Esophagus squamous epithelium (tissue), 5 donors: Measurements from ENCODE around the gene MLX. TPM values are rescaled to one million over a fixed set of nuclear protein-coding genes. Genes with fewer than 3 reads are reported as not detected.
"Not testable (repeated sequence)": the region's sequence is repeated elsewhere in the genome, so short reads cannot be mapped to it uniquely, and the experiment has no call there.

Experiments used
- DNase-seq: peaks from one replicate; lab custom pipeline; 2025; lab: John Stamatoyannopoulos, UW
- H3K27ac ChIP-seq, 4 donors: fragments of 200-600 bp; sonication (generic); one replicate each; pipeline ENCODE4 v1.5.1; 2016 to 2019; ENCODE audit warnings: mild to moderate bottlenecking in 1 of 4
- H3K27me3 ChIP-seq, 4 donors: fragments of 200-600 bp; sonication (generic); 1 replicate in 3 of 4; 2 replicates in 1 of 4; pipeline versions ENCODE4 v1.5.1 to v1.6.0; 2017 to 2021; ENCODE audit warnings: antibody characterized with exemption in 1 of 4
- H3K36me3 ChIP-seq, 3 donors: fragments of 200-600 bp; sonication (generic); one replicate each; pipeline ENCODE4 v1.5.1; 2016 to 2019
- H3K4me1 ChIP-seq, 3 donors: fragments of 200-600 bp; sonication (generic); one replicate each; pipeline ENCODE4 v1.5.1; 2017 to 2019
- H3K4me3 ChIP-seq, 4 donors: fragments of 200-600 bp; sonication (generic); 1 replicate in 3 of 4; 2 replicates in 1 of 4; pipeline ENCODE4 v1.5.1; 2016 to 2019; ENCODE audit warnings: mild to moderate bottlenecking in 2 of 4, moderate library complexity in 1 of 4
- H3K9me3 ChIP-seq, 3 donors: fragments of 200-600 bp; sonication (generic); one replicate each; pipeline ENCODE4 v1.5.1; 2016 to 2019
- CTCF ChIP-seq, 6 experiments: fragments of 450-650 bp in 4 of 6; fragments of 200-600 bp in 2 of 6; sonication (generic) in 2 of 6; IDR thresholded peaks; one replicate each; pipeline ENCODE4 v1.5.1; 2016 to 2019; ENCODE audit warnings: antibody characterized with exemption in 6 of 6, mild to moderate bottlenecking in 4 of 6, moderate library complexity in 4 of 6
- POLR2A ChIP-seq, 4 donors: fragments of 450-650 bp; IDR thresholded peaks; one replicate each; pipeline ENCODE4 v1.6.1; 2017; ENCODE audit warnings: antibody characterized with exemption in 4 of 4, mild to moderate bottlenecking in 4 of 4, moderate library complexity in 3 of 4
- WGBS, 2 donors: methylation state at CpG; one replicate each; pipeline ENCODE4 v1.1.5; 2018; 5-methylcytosine and 5-hydroxymethylcytosine counted together
- intact Hi-C: fragments of 100-400 bp; cut with DNase I; formaldehyde crosslinking; loops from one replicate; pipeline ENCODE4 v1.15.0; 2022
- total RNA-seq, 4 donors: library from RNA; depleted of rRNA; stranded (reverse); fragments of >200 nt; gene quantifications; one replicate each; pipeline ENCODE4 v1.1.0, GENCODE V29; 2016
- donor health status: DM: yes; HTN: yes; CAD: no.

The MLX gene
- total RNA-seq, 4 donors from 2014 or later = 34.0 to 47.9 (median 39.9) TPM

- TF ChIP-seq POLR2A (IDR thresholded peaks at IDR 0.05) = no peak
- no peak for TF ChIP-seq CTCF (IDR thresholded peaks at IDR 0.05)
- intact Hi-C loops = no loop called here
- peaks cover 12 to 29% (median 25%) of the 10 kb centered on the region in 3 donors for H3K4me1 ChIP-seq
- DNase-seq = no peak
- H3K4me3 ChIP-seq = no peak overlapping the region
- WGBS, 2 donors = 39% methylated on average over 10 of the region's 23 CpGs; no CpG with 5 or more reads in 1 of the 2 donors
- no peak overlapping the region for H3K27ac ChIP-seq
- H3K36me3 ChIP-seq = peaks cover 0 to 34% (median 16%) of the 10 kb centered on the region in 3 donors
- no peaks in the 10 kb centered on the region for H3K9me3 ChIP-seq
- H3K27me3 ChIP-seq = no peaks in the 10 kb centered on the region
Measured at GRCh38 chr17:42547001-42547461, 19.9 kb upstream of the MLX start.

GRCh38 chr17:42547698-42548069 is 19.2 kb upstream of the MLX start:
- H3K27me3 ChIP-seq = no peaks in the 10 kb centered on the region
- peak overlapping the region in 2 of 4 donors; percentile 37 to 65 for H3K4me3 ChIP-seq
- TF ChIP-seq CTCF (IDR thresholded peaks at IDR 0.05) (no peak), POLR2A (IDR thresholded peaks at IDR 0.05) (no peak)
- no peak for DNase-seq
- no peaks in the 10 kb centered on the region for H3K9me3 ChIP-seq
- H3K4me1 ChIP-seq = peaks cover 12 to 33% (median 25%) of the 10 kb centered on the region in 3 donors
- WGBS, 2 donors = 77% methylated on average over 7 of the region's 14 CpGs; no CpG with 5 or more reads in 1 of the 2 donors
- no peak overlapping the region for H3K27ac ChIP-seq
- H3K36me3 ChIP-seq = peaks cover 0 to 28% (median 12%) of the 10 kb centered on the region in 3 donors
- intact Hi-C loops = no loop called here

- peak overlapping the region; percentile 28 to 65 (median 42) for H3K4me3 ChIP-seq
- TF ChIP-seq POLR2A (IDR thresholded peaks at IDR 0.05) (no peak), CTCF (IDR thresholded peaks at IDR 0.05) (peak in 5 of 6 experiments; percentile 36 to 73 (median 54))
- H3K36me3 ChIP-seq = peaks cover 0 to 22% (median 6%) of the 10 kb centered on the region in 3 donors
- no peaks in the 10 kb centered on the region for H3K27me3 ChIP-seq
- H3K27ac ChIP-seq = no peak overlapping the region
- no peak for DNase-seq
- intact Hi-C loops = no loop called here
- 32% methylated on average over 8 of the region's 74 CpGs; no CpG with 5 or more reads in 1 of the 2 donors for WGBS, 2 donors
- H3K9me3 ChIP-seq = no peaks in the 10 kb centered on the region
- H3K4me1 ChIP-seq = peaks cover 14 to 38% (median 31%) of the 10 kb centered on the region in 3 donors
Measured at GRCh38 chr17:42548070-42548837, 18.6 kb upstream of the MLX start.

GRCh38 chr17:42548993-42549755 is 17.7 kb upstream of the MLX start:
- intact Hi-C loops = no loop called here
- Histone ChIP-seq H3K36me3 (peaks cover 0 to 13% (median 0%) of the 10 kb centered on the region in 3 donors), H3K9me3 (no peaks in the 10 kb centered on the region), H3K4me1 (peaks cover 19 to 48% (median 39%) of the 10 kb centered on the region in 3 donors), H3K4me3 (peak overlapping the region in 1 of 4 donors; percentile 65), H3K27ac (no peak overlapping the region), H3K27me3 (no peaks in the 10 kb centered on the region)
- TF ChIP-seq CTCF (IDR thresholded peaks at IDR 0.05) (no peak), POLR2A (IDR thresholded peaks at IDR 0.05) (no peak)
- DNase-seq = no peak
- 55 to 57% methylated on average over 12 to 13 of the region's 14 CpGs for WGBS, 2 donors

- Histone ChIP-seq H3K4me1 (peaks cover 17 to 54% (median 38%) of the 10 kb centered on the region in 3 donors), H3K27ac (peak within 1 kb of the TSS; percentile 87 to 96 (median 92)), H3K4me3 (peak within 1 kb of the TSS; percentile 68 to 87 (median 78))
- DNase-seq, H3K27me3 ChIP-seq, H3K9me3 ChIP-seq, H3K36me3 ChIP-seq, intact Hi-C loops: not testable (repeated sequence)
- WGBS, 2 donors = no CpG with 5 or more reads among the region's 15 CpGs
Measured at GRCh38 chr17:42552736-42553135, 14.2 kb upstream of the MLX start, which contains the start of gene HSD17B1. Gene HSD17B1, plus strand, starts transcription at chr17:42552923. Its CDS starts 11 bp downstream, at chr17:42552934.
